Heart right ventricle (tissue), 16 donors: ENCODE measurements around the gene POLR1H. TPM values are rescaled to one million over a fixed set of nuclear protein-coding genes. Genes with fewer than 3 reads are reported as not detected.

Experiments
- ATAC-seq, 8 donors: fragments of 200-7000 bp; cut with Tn5 transposase; one replicate each; pipeline ENCODE4 v1.9.1; 2020; ENCODE audit warnings: mild to moderate bottlenecking in 8 of 8, moderate library complexity in 8 of 8, moderate number of reproducible peaks in 1 of 8
- DNase-seq, 2 donors: peaks; one replicate each; pipeline ENCODE4 v3.0.0-alpha.2; 2020
- H3K27ac ChIP-seq, 10 donors: fragments of 200-600 bp; sonication (generic) in 2 of 10; one replicate each; pipeline versions ENCODE4 v1.5.0 to v1.8.0; 2020 to 2022; ENCODE audit warnings: mild to moderate bottlenecking in 3 of 10
- H3K27me3 ChIP-seq, 7 donors: fragments of 200-600 bp; one replicate each; pipeline ENCODE4 v1.8.0; 2021 to 2022; ENCODE audit warnings: mild to moderate bottlenecking in 2 of 7
- H3K36me3 ChIP-seq, 9 donors: fragments of 200-600 bp; sonication (generic) in 1 of 9; one replicate each; pipeline versions ENCODE4 v1.5.0 to v1.8.0; 2020 to 2022; ENCODE audit warnings: mild to moderate bottlenecking in 2 of 9
- H3K4me1 ChIP-seq, 9 donors: fragments of 200-600 bp; sonication (generic) in 1 of 9; one replicate each; pipeline versions ENCODE4 v1.5.0 to v1.8.0; 2020 to 2022; ENCODE audit warnings: mild to moderate bottlenecking in 4 of 9
- H3K4me3 ChIP-seq, 10 donors: fragments of 200-600 bp; sonication (generic) in 2 of 10; one replicate each; pipeline versions ENCODE4 v1.5.0 to v1.8.0; 2020 to 2022; ENCODE audit warnings: mild to moderate bottlenecking in 7 of 10, moderate library complexity in 2 of 10
- H3K9me3 ChIP-seq, 11 donors: fragments of 200-600 bp in 10 of 11; sonication (generic) in 2 of 11; one replicate each; pipeline versions ENCODE4 v1.5.0 to v1.8.0; 2013 to 2022; ENCODE audit warnings: mild to moderate bottlenecking in 2 of 11, control low read depth in 1 of 11, moderate library complexity in 1 of 11
- WGBS, 2 donors: extraction: QIAGEN DNeasy Blood & Tissue Kit; methylation state at CpG; one replicate each; pipeline ENCODE4 v1.1.7; 2013; ENCODE audit warnings: inconsistent platforms in 1 of 2; 5-methylcytosine and 5-hydroxymethylcytosine counted together
- intact Hi-C, 10 donors: fragments of 100-400 bp; cut with DNase I; formaldehyde crosslinking; loops; one replicate each; pipeline versions ENCODE4 v1.11.1 to v1.14.2; 2022
- polyA plus RNA-seq, 2 donors: library from polyadenylated mRNA; stranded (reverse); fragments of 200-250 nt; gene quantifications; one replicate each; pipeline ENCODE4 v1.2.3, GENCODE V29; 2013
- total RNA-seq, 10 donors: library from RNA; stranded (reverse); fragmentation: NEBNext Ultra II Directional in 3 of 10; extraction: Animal tissue kit (Norgen Biotek cat#: 25700) in 3 of 10; gene quantifications; one replicate each; pipeline versions ENCODE4 v1.2.1 to v1.2.4, GENCODE V29; 2021 to 2023
- TF ChIP-seq, protein P1 (sequence below), 9 donors: fragments of 200-600 bp; sonication (generic) in 2 of 9; IDR thresholded peaks; one replicate each; pipeline versions ENCODE4 v1.5.0 to v1.8.0; 2021 to 2022; ENCODE audit warnings: antibody characterized with exemption in 9 of 9, mild to moderate bottlenecking in 5 of 9, moderate library complexity in 1 of 9
- donor health status: Arrhythmogenic right ventricular cardiomyopathy.
- donor health status: ischemic (EF 13 %, LVEDD 7.1; RV severe dilation, severe dysfunction).
- donor health status: healthy with polysubstance abuse.
- donor health status: DM: no; HTN: yes; CAD: no.
- donor health status: DM: no; HTN: no; CAD: no.
- donor health status: ischemic (EF 25% LVEDD 6.9; RV normal size, moderate dysfunction).
- donor health status: ischemic (EF 25% LVEDD 5.7; RV mildly dilated, moderate dysfunction).
- donor health status: healthy.
- donor health status: DM: yes; HTN: yes; CAD: no.
- donor health status: Ischemic cardiomyopathy.
- donor health status: ischemic (EF 35%, LVEDD 5.7; RV mildly dilated, moderate dysfunction).
- donor health status: nonischemic (EF 11% LVEDD 7.7; RV severe dilation, severe dysfunction).
- donor health status: DM: yes; HTN: yes; CAD: no.
- donor health status: PGD.
- donor health status: ischemic (EF 29% LVEDD 5.4; RV normal size, mild dysfunction).
- donor health status: nonischemic (EF 23%, LVEDD 6.1; RV moderate dilation, normal function).

POLR1H gene
- total and polyA plus RNA-seq, 12 donors, result 11.5 to 45.2 (median 14.9) TPM

- 31% methylated on average over 22 of the region's 22 CpGs for WGBS, 2 donors
- H3K36me3 ChIP-seq, result no peaks in the 10 kb centered on the region
- peak overlapping the region in 5 of 10 donors; percentile 6 to 46 (median 34) for H3K4me3 ChIP-seq
- ATAC-seq (peak in 2 of 8 donors; percentile 7 to 24), DNase-seq (no peak)
- H3K27me3 ChIP-seq, result peaks cover 26 to 94% (median 70%) of the 10 kb centered on the region in 7 donors
- intact Hi-C loops, result no loop called here
- TF ChIP-seq, protein P1, sequence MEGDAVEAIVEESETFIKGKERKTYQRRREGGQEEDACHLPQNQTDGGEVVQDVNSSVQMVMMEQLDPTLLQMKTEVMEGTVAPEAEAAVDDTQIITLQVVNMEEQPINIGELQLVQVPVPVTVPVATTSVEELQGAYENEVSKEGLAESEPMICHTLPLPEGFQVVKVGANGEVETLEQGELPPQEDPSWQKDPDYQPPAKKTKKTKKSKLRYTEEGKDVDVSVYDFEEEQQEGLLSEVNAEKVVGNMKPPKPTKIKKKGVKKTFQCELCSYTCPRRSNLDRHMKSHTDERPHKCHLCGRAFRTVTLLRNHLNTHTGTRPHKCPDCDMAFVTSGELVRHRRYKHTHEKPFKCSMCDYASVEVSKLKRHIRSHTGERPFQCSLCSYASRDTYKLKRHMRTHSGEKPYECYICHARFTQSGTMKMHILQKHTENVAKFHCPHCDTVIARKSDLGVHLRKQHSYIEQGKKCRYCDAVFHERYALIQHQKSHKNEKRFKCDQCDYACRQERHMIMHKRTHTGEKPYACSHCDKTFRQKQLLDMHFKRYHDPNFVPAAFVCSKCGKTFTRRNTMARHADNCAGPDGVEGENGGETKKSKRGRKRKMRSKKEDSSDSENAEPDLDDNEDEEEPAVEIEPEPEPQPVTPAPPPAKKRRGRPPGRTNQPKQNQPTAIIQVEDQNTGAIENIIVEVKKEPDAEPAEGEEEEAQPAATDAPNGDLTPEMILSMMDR (IDR thresholded peaks at IDR 0.05), result peak in 7 of 9 donors; percentile 17 to 55 (median 48)
- no peaks in the 10 kb centered on the region for H3K9me3 ChIP-seq
- H3K27ac ChIP-seq, result no peak overlapping the region
- peaks cover 2 to 26% (median 24%) of the 10 kb centered on the region in 9 donors for H3K4me1 ChIP-seq
These were observed 15.0 kb downstream of the POLR1H start for GRCh38 chr6:30075790-30076732.

DNA sequence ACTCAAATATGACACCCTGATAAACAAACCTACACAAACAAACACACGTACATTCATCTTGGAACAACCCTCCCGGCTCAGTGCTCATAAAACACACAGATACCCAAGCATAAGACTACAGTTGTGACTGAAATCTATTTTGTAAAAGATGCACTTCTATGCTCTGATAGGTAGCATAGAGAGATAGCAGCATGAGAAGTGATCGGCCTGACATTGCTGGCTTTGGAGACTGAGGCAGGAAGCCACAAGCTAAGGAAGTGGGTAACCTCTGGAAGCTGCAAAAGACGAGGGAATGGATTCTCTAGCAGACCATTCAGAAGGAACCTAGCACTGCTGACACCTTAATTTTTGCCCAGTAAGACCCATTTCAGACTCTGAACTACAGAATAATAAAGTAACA lies 16.2 kb downstream of the POLR1H start:
- intact Hi-C loops, result no loop called here
- Histone ChIP-seq H3K4me3 (no peak overlapping the region), H3K4me1 (peaks cover 0 to 19% (median 18%) of the 10 kb centered on the region in 9 donors), H3K36me3 (no peaks in the 10 kb centered on the region), H3K27me3 (peaks cover 26 to 82% (median 58%) of the 10 kb centered on the region in 7 donors), H3K27ac (no peak overlapping the region), H3K9me3 (peaks cover 0 to 3% (median 0%) of the 10 kb centered on the region in 11 donors)
- no peak for ATAC-seq
- no peak for DNase-seq
- TF ChIP-seq, protein P1 (IDR thresholded peaks at IDR 0.05), result no peak
- 61 to 69% methylated on average over 4 of the region's 4 CpGs for WGBS, 2 donors

DNA sequence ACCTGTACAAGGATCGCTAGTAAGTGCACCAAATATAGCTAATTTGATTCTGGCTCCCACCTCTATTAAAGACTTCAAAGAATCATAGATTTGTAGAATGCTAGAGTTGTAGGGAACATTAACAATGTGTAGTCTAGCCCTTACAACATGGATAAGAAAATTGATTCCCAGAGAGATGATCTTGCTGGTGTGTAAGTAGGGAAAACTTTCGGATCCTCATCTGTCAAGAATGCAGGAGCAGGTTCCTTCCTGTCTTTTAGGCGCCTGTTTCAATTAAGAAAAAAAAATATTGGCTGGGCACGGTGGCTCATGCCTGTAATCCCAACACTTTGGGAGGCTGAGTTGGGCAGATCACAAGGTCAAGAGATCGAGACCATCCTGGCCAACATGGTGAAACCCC lies 26.8 kb downstream of the POLR1H start:
- no peak overlapping the region for H3K4me3 ChIP-seq
- H3K4me1 ChIP-seq, result peaks cover 0 to 7% (median 0%) of the 10 kb centered on the region in 9 donors
- intact Hi-C loops, result no loop called here
- no peaks in the 10 kb centered on the region for H3K36me3 ChIP-seq
- ATAC-seq (no peak), DNase-seq (no peak)
- peaks cover 0 to 5% (median 0%) of the 10 kb centered on the region in 11 donors for H3K9me3 ChIP-seq
- 61 to 71% methylated on average over 5 of the region's 5 CpGs for WGBS, 2 donors
- TF ChIP-seq, protein P1 (IDR thresholded peaks at IDR 0.05), result no peak
- H3K27ac ChIP-seq, result no peak overlapping the region
- peaks cover 0 to 65% (median 55%) of the 10 kb centered on the region in 7 donors for H3K27me3 ChIP-seq

- Histone ChIP-seq H3K36me3 (no peaks in the 10 kb centered on the region), H3K27ac (no peak overlapping the region), H3K27me3 (peaks cover 0 to 96% (median 59%) of the 10 kb centered on the region in 7 donors), H3K9me3 (no peaks in the 10 kb centered on the region), H3K4me3 (no peak overlapping the region), H3K4me1 (peaks cover 0 to 19% (median 0%) of the 10 kb centered on the region in 9 donors)
- TF ChIP-seq, protein P1 (IDR thresholded peaks at IDR 0.05), result no peak
- peak in 5 of 8 donors; percentile 19 to 75 (median 56) for ATAC-seq
- WGBS, 2 donors, result 44 to 45% methylated on average over 11 of the region's 11 CpGs
- DNase-seq, result no peak
- intact Hi-C loops, result no loop called here
These were observed 30.7 kb downstream of the POLR1H start for GRCh38 chr6:30091577-30092381.
